T-helper 1 cell treated with Interleukin-12 subunit alpha and Interleukin-12 subunit beta and Interleukin-4 antibody, amounts not matched to agents 30 ng/mL and 1 ng/mL, for 36 hours (primary cell): ENCODE measurements around the gene F12. TPM values are rescaled to one million over a fixed set of nuclear protein-coding genes. Genes with fewer than 3 reads are reported as not detected.
"Not testable (repeated sequence)": the region's sequence is repeated elsewhere in the genome, so short reads cannot be mapped to it uniquely, and the experiment has no call there.

ENCODE experiments used
- intact Hi-C: fragments of 100-400 bp; cut with micrococcal nuclease; formaldehyde crosslinking; loops from one replicate; pipeline ENCODE4 v1.15.1; 2024
- total RNA-seq: library from RNA; stranded (reverse); gene quantifications from 2 replicates; pipeline ENCODE4 v1.2.3, GENCODE V29; 2022

The F12 gene
- total RNA-seq, 1 donor from 2014 or later: 0.22 TPM

DNA sequence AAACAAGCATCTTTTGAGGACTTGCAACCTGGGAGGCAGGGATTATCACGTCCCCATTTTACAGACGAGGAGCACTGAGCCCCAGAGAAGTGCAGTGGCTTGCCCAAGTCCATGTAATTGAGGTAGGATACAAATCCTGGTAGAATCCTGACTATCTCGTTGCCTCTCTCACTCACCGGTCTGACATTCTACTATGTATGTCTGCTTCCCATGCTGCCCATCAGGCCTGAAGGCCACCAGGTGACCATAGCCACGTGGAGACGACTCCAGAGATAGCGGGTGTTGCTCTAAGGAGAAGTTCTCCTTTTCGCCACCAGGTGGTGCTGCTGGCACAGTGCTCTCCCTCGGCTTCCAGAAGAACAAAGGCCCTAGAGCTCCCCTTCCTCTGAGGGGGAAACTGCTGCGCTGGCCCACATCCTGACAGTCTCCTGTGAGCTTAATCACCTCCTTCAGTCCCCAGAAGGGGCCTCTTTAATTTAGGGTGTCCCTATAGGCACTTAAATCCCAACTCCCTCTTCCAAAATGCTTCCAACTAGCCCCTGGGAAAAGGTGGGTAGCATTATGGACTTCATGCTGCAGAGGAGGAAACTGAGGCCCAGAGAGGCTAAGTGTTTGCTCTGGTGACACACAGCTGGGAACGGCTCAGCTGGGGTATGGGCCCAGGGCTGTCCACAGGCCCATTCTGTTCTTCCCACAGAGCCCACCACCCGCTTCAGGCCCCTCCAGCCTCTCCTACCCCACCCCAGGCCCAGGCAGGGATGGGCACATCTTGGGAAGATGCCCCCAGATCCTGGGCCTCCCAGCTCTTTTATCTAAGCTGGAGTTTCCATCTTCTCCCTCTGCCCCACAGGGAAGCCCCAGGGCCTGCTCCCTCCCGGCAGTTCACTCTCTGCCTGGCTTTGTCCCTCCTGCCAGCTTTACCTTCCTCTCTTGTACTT is 18.7 kb downstream of the F12 start:
- intact Hi-C loops: loop anchor here (1.0 kb wide), 8 partner anchors 13 to 111 kb away; partner anchors contain the start of genes GRK6, LMAN2, PDLIM7 and RGS14

DNA sequence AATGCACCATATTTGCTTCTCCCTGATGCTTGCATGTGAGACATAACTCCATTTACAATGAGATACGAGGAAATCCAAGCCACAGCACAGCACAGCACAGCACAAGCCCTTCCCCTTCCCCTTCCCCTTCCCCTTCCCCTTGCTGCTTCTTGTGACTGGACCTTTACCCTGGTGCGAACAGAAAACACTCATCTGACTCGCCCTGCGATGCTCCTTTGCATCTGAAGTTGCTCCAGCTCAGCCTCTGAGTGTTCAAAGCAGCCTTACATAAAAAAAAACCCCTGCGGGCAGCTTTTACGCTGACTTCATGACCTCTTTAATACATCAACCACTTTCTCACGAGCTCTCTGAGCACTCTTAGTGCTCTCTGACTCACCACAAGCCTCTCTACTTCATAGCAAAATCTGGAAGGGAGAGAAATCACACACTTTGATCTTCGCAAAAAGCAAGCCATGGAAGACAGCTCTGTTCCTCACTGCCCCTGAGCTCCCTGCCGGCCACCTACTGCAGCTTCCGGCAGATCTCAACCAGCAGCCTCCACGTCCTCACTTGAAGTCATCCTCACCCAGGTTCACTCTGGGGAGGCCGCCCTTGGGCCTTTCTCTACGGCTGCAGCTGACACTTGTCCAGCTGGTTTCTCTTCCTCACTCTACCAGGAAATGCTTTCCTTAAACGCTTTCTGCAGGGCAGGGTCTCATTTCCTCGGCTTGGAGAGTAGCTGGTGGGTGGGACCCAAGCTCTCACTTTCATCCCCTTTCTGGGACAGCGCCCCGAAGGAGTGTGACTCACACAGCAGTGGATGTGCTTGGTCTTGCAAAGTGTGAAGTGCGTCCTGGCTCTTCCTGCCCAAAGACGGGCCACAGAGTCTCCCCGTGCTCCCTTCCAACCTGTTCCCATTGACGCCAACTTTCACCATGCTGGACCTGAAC is 19.9 kb downstream of the F12 start:
- intact Hi-C loops: loop anchor here (1.0 kb wide), 9 partner anchors 14 to 112 kb away; partner anchors contain the start of genes GRK6, LMAN2, PDLIM7 and RGS14

DNA sequence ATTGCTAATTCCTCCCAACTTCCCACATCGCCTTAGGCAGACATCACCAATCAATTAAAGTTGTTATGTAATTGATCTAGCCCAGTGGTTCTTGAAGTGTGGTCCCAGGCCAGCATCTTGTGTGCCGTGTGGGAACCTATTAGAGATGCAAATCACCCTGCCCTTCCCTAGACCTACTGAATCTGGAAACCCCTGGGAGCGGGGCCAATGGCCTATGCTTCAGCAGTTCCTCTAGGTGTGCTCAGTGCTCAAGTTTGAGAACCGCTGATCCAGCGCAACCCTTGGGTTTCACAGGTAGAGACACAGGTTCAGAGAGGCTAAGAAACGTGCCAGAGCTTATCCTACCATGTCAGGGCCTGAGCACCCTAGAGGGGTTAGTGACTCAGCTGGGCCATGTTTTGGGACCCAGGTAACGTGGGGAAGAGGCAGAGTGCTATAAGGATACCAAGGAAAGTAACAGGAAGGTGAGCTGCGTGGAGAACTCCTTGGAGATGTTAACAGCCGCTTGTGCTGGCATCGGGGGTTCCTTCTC is 20.8 kb downstream of the F12 start:
- intact Hi-C loops: loop anchor here (1.0 kb wide), 1 partner anchor 18 kb away; no protein-coding TSS in a partner anchor

DNA sequence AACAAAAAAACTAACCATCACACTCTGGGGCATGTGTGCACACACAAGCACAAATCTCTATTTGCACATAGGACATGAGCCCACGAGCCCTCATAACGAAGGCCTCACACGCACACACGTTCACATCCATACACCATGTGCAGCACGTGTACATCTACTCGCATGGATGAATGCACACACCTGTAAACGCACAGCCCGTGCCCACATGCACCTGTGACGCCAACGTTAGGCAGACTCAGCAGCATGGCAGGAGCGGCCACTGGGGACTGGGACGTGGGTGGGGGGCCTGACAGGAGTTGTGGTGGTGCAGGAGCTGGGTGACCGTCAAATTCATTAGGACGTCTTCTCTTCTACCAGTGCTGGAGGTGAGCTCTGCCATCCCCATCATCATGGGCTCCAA is 22.0 kb downstream of the F12 start:
- intact Hi-C loops: no loop called here

DNA sequence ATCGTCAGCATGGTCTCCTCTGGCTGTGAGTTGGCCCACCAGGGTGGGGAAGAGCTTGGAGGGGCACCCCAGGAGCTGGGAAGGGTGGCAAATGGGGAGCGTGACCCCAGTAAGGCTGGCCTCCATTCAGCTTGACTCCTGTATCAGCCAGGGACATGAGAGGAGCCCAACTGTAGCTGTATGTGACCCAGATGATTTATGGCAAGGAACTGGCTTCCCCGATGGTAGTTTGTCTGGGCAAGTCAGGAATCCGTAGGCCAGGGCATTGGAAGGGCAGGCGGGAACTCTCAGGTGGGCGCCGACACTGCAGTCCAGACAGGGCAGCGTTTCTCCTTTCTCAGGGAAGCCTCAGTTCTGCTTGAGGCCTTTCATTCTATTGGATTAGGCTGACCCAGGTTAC is 22.8 kb downstream of the F12 start:
- intact Hi-C loops: no loop called here

DNA sequence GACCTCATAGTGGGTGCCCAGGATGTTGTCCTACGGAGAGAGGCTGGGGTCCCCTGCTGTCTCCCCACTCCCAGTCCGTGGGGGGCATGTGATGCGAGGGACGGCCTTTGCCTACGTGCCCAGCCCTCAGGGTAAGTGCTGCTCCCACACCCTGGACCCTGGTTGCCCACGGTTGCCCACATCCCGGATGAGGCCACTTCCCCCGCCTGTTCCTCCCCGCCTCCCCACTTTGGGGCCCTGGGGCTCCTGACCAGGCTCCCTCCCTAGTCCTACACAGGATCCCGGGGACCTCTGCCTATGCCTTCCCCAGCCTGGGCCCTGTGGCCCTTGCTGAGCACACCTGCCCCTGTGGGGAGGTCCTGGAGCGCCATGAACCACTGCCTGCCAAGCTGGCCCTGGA is 23.6 kb downstream of the F12 start:
- intact Hi-C loops: no loop called here

DNA sequence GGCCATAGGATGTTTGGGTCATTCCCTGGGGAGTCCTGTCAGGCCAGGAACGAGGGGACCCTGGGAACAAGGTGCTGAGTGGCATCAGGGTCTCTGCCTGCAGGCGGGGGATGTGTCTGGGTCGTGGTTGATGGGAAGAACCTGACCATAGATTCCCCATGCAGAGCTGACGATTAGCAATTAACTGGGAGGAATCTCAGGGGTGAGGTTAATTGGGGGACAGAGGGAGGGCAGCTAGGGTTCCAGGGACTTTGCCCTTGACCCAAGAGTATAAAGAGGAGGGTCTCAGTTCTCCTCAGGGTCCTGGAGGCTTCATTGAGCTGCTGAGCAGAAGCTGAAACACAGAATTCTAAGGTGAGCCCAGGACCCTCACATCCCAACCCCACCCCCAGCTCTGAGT is 25.2 kb downstream of the F12 start, which contains the start of gene SLC34A1:
Gene SLC34A1 (plus strand): TSS at position 301 of the 400 bp plus-strand sequence. CDS start 1,308 bp downstream, outside the sequence.
- intact Hi-C loops: no loop called here

DNA sequence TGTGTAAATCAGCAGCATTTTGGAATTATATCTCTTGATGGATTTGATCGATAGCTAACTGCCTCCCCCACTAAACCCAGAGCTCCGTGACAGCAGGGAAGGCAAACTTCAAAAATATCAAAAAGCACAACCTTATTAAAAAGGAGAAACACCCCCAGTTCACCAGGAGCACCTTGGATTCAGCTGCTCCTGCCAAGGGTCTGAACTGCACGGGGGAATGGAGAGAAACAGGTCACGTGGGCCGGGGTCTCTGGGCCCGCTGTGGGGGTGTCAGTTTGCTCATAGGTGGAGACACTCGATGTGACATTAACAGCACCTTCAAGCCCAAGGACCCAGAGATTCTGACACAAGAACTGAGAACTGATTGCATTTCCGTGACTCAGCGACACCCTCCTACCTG is 26.2 kb downstream of the F12 start:
- intact Hi-C loops: no loop called here

DNA sequence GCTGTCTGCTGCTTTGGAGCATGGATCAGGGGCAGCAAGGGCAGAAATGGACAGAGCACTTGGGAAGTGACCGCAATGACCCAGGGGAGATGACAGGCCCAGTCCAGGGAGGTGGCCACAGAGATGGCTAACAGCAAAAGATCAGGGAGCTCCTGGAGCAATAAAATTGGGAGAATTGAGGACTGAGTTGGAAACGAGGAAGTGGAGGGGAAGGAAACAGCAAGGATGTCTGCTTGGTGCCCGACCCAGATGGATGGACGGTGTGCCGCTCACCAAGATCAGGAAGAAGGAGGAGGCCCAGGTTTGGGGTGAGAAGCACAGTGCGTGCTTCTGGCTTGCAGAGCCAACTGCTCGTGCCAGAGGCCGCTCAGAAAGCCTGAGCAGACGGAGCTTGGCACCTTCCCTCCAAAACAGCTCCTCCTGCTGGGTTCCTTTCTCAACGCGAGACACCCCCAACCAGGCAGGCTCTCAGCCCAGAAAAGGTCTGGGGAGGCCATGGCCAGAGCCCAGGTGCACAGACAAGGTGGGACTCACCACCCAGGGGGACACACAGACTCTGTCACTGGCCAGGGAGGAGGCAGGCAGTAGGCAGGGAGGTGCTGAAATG is 26.8 kb downstream of the F12 start:
- intact Hi-C loops: loop anchor here (1.0 kb wide), 1 partner anchor 64 kb away; no protein-coding TSS in a partner anchor

DNA sequence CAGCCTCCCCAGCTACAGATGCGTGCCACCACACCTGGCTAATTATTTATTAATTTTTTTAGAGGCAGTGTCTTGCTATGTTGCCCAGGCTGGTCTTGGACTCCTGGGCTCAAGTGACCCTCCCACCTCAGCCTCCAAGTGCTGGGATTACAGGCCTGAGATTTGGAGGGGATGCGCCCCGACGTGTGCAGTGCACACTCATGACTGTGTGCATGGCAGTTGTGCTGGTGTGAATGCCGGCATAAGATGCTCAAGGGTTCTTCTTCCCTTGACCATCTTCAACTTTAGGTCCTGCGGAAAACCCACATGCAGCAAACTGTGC is 28.6 kb downstream of the F12 start:
- intact Hi-C loops: no loop called here

DNA sequence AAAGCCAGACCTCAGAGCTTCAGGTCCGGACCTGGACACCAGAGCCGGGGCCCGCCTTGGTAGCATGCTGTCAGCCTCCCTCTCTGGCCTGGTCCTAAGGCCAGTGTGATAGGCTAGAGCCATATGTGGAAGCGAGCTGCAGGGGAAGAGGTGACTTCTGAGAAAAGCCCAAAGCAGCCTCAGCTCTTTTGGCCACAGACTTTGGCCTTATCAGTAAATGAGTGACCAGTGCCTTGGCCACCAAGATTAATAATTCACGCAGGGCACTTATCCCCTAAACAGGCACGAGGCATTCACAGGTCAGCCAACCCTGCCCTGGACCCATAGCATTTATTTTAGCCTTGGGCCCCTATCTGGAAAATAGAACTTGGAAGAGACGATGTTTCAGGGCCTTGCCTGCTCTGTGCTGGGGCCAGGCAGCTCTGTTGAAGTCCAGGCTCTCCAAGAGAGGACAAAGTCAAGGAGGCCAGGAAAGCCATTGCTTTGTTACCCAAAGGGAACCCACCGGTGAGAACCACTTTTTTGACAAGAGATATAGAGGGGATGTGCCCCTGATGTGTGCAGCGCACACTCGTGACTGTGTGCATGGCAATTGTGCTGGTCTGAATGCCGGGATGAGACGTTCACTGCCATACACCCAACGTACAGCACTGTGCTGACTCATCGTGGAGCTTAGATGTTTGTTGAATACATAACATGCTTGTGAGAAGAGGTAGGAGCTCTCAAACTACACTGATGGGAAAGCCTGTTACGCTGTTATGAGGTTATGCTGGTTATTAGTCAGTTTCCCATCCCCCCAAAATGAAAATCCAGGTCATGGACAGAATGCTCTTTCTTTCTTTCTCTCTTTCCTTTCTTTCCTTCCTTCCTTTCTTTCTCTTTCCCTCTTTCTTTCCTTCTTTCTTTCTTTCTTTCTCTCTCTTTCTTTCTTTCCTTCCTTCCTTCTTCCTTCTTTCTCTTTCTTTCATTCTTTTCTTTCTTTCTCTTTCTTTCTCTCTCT is 30.2 kb downstream of the F12 start:
- intact Hi-C loops: no loop called here

DNA sequence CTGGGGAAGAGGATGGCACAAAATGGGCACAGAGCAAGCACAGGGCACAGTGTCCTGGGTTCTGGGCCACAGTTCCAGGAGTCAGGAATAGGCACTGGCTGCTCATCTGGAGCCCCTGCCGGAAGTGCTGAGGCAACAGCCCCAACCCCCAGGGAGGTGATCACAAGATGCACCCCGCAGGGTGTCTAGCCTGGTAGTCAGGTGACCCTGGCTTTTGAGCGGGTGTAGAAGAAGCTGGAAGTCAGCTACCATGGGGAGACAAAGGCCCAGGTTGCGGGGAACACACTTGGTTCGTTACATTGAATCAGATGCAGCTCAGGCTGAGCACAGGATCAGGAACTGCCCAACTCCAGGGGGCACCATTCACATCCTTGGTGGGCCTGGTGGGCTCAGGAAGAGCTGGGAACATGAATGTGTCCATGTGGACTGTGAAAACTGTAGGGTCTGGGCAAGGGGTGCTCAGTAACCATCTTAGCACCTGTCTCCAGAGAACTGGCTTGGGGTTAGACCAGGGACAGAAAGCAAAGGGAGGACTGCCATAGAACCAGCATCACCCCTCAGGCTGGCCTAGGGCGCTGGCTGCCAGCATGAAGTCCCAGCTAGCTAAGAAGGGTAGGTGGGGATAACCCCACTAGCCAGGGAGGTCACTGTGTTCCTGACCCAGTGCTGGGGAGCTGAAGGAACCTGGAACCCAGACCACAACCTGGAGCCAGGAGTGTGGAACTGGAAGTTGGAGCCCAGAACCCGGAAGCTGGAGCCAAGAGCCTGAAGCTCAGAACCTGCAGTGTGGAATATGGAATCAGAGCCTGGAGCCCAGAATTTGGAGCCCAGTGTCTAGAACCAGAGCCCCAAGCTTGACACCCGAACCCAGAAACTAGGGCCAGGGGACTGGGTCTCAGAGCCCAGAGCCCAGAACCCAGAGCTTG is 31.2 kb downstream of the F12 start:
- intact Hi-C loops: no loop called here

DNA sequence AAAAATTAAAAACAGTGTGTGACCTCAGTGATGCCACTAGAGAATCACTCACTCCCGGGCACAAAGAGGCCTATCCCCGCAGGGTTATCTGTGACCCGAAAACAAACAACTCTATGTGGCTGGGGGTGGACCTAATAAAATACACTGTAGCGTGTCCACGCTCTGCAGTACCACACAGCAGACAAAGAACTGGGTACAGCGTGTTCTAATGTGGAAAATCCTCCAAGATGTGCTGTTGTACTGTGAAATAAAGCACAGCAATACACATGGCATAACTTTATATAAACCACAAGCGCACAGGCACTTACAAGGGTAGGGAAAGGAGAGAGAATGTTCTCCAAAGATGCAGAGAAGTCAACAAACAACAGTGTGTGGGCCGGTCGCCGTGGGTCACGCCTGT is 33.3 kb downstream of the F12 start:
- intact Hi-C loops: no loop called here

DNA sequence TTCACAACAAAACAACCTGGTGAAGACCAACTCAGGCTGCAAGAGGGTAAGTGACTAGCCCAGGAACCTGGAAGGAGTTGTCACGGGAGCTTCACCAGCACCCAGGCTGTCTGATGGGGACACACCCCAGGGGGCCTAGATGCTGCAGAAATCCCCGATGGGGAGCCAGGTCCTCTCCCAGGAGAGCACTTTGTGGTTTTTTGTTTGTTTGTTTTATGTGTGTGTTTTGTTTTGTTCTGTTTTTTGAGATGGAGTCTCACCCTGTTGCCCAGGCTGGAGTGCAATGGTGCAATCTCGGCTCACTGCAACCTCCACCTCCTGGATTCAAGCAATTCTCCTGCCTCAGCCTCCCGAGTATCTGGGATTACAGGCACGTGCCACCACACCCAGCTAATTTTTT is 33.8 kb downstream of the F12 start:
- intact Hi-C loops: not testable (repeated sequence)

DNA sequence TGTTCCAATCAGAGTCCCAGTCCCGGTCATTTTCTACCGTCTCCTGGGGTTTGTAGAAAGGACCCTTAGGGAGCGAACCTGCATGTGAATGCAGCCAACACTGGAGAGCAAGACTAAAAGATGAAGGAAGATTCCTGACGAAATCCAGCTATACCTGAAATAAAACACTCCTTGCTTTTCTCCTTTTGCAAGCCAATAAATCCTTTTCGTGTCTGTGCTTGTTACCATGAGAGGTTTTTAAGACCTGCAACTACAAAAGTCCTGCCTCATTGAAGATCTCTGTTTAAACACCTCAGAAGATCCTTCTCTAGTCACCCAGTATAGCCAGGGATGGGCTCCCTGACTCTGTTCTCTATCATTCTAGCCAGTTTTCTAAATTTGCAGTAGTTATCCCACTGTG is 35.2 kb downstream of the F12 start:
- intact Hi-C loops: no loop called here

DNA sequence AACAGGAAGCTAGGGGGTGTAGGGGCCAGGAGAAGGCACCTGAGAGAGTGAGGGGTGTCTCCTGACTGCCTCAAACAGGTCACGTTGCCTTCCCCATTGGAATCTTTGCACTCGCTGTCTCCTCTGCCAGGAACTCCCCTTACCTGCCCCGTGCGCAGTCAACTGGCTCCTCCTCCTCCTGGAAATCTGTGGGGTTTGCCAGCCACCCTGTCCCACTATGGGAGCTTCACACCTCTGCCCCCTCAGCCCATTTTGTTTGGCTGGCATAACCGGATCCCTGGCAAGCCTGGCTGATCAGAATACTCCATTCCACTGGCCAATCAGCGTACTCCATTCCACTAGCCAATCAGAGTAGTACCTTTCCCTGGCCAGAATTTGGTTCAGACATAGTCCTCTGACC is 35.6 kb downstream of the F12 start:
- intact Hi-C loops: no loop called here

DNA sequence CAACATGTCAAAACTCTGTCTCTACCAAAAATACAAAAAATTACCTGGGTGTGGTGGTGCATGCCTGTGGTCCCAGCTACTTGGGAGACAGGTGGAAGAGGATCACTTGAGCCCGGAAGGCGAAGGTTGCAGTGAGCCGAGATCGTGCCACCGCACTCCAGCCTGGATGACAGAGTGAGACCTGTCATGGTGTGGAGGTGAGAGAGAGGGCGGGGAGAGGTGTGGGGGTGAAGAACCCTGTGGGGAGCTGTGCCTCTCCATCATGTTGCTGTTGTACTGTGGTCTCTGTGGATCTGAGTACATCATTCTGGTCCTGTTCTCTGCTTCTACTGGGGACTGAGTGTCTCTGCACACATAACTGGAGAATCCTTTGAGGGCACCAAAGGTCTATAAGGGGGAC is 36.5 kb downstream of the F12 start:
- intact Hi-C loops: loop anchor here (1.0 kb wide), 1 partner anchor 9 kb away; no protein-coding TSS in a partner anchor

DNA sequence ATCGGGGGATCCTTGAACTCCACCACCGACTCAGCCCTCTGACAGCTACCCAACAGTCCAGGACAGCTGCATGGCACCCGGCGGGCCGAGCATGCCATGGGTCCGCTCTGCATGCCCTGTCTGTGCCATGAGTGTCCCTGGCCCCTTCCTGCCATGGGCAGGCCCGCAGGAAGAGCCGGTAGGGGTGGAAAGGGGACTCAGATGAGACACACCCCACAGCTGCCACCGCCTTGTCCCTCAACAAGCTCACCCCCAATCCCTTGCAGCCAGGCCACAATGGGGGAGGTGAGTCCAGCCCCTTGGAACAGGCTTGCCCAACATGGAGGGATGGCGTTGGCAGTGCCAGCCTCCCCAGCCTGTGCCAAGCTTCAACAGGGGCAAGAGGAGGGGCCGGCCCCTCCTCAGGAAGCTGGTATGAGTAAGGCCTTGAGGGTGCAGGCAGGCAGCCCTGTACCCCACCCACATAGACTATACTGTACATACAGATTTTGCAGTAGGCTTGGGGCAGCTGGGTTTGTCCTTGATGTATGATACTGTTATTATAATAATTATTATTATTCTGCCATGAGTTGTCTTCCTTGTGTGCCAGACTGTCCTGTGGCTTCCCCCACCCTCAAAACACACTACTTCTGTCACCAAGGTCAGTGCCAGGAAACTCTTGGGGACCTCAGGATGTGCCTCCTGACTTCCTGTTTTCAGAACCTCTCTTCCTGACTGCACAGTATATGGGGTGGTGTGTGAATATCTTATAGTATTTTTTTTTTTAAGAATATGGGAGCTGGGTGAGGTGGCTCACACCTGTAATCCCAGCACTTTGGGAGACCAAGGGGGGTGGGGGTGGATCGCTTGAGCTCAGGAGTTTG is 37.1 kb downstream of the F12 start:
- intact Hi-C loops: loop anchor here (1.0 kb wide), 1 partner anchor 8 kb away; no protein-coding TSS in a partner anchor
